GM12873 (cell line): Measurements from ENCODE around the gene WDR20.

Source experiments
- TF ChIP-seq, protein P1 (sequence below): IDR thresholded peaks from 2 replicates; pipeline ENCODE4 v1.5.1; 2012; ENCODE audit warnings: low read depth, mild to moderate bottlenecking, moderate library complexity, low read length, control low read depth; ENCODE audit not compliant: insufficient read depth; ENCODE audit errors: missing control alignments

The WDR20 gene

DNA sequence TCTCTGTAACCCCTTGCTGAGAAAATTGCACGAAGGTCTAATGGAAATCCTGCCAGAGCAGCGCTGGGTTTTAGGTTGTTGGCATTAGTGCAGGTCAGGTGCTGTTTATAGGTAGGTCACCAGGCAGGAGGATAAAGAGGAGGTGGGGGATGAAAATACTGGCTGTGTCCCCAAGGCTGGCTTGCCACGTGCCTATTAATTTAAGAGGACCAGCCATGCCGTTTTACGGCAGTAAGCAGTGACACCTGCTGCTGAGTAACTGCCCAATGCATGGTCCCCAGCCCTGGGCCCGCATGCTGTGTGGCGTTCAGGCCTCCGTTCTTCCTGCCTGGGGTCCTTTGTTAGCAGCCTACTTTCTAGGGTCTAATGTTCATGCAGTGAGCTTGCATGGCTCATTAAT is 67.2 kb downstream of the WDR20 start:
- TF ChIP-seq, protein P1, sequence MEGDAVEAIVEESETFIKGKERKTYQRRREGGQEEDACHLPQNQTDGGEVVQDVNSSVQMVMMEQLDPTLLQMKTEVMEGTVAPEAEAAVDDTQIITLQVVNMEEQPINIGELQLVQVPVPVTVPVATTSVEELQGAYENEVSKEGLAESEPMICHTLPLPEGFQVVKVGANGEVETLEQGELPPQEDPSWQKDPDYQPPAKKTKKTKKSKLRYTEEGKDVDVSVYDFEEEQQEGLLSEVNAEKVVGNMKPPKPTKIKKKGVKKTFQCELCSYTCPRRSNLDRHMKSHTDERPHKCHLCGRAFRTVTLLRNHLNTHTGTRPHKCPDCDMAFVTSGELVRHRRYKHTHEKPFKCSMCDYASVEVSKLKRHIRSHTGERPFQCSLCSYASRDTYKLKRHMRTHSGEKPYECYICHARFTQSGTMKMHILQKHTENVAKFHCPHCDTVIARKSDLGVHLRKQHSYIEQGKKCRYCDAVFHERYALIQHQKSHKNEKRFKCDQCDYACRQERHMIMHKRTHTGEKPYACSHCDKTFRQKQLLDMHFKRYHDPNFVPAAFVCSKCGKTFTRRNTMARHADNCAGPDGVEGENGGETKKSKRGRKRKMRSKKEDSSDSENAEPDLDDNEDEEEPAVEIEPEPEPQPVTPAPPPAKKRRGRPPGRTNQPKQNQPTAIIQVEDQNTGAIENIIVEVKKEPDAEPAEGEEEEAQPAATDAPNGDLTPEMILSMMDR, result no peak

DNA sequence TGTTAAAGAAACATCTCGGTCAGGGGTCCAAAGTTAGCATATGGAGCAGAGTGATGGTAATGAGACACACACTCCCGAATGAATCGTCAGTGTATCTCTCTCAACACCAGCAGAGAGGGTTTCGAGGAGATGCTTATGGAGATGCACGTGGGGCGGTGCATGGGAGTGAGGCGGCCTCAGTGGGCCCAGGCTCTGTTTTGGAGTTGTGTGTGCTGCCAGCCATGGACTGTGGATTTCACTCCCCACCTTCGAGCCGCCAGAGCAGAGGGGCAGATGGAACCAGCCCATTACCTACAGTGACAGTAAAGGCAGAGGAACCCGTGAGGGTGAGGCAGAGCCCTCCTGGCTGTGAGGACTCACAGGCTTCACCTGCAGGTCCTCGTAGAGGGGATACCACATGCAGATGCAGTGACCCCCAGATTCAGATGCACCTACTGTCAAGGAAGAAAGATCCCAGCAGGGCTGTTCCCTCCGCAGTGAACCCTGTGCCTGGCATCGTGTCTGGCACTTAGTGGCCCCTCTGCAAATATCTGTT is 68.2 kb downstream of the WDR20 start:
- TF ChIP-seq, protein P1, result no peak

GRCh38 chr14:102208741-102209140 is 69.0 kb downstream of the WDR20 start:
- TF ChIP-seq, protein P1, result no peak

GRCh38 chr14:102209224-102209966 is 69.7 kb downstream of the WDR20 start:
- TF ChIP-seq, protein P1, result no peak

DNA sequence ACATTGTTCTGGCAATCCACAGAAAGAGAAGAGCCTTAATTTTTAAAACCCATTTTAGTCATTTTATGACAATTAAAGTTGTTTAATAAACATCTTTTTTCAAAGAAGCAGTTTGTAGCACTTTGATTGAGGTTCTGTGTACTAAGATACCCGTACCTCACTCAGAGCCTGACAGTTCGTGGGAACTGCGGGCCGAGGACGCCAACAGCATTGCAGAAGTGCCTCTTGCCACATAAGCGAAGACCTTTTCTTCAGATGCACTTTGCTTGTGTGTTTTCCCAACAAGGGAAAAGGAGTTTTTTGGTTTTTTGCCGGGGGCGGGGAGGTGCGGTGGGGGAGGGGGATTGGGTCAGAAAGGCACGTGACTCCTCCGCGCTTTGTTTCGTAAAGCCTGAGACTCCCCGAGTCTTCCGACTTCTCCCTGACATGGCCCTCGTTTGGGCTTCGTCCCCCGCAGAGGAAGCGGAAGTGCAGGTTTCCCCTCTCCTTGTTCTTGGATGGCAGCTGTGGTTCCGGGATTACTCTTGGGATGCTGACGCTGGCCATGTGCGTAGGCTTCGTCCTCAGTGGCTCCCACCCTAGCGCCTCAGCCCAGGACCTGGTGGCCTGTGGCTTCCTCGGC is 70.8 kb downstream of the WDR20 start:
- TF ChIP-seq, protein P1, result no peak

DNA sequence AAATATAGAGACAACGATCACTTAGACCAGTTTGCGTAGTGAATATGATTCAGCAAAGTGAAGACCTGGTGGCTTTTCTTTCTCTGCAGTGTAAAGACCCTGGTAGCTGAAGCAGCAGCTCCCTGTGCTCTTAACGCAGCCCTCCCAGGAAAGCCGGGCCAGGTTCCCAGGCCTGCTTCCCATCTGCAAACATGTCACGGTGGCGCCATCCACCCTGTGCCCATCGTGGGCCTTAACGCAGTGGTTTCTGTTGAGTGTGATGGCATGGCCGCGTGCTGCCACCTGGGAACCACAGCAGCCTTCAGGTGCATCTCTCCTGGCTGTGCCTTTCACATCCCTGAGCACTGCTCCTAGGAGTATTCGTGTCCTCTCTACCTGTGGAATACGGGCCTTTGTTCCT is 71.5 kb downstream of the WDR20 start:
- TF ChIP-seq, protein P1, result no peak

GRCh38 chr14:102212356-102212755 is 72.7 kb downstream of the WDR20 start:
- TF ChIP-seq, protein P1, result no peak
